D721Med (cell line): Measurements from ENCODE around the gene SLC44A1.

Experiments
- DNase-seq: peaks from one replicate; pipeline ENCODE4 v3.0.0; 2011; ENCODE audit warnings: low spot score; ENCODE audit not compliant: insufficient read length
- FAIRE-seq: peaks from 2 replicates; lab custom pipeline; 2011; peaks lifted over from hg19 to GRCh38; lab: Jason Lieb, UNC
- CTCF ChIP-seq: IDR thresholded peaks from 2 replicates; pipeline ENCODE4 v1.5.1; 2012; ENCODE audit warnings: mild to moderate bottlenecking, control low read depth; ENCODE audit not compliant: insufficient read depth; ENCODE audit errors: missing control alignments

Gene SLC44A1

GRCh38 chr9:105354448-105354847 is 110.0 kb downstream of the SLC44A1 start:
- DNase-seq = no peak
- no peak for FAIRE-seq
- no peak for TF ChIP-seq CTCF

GRCh38 chr9:105355781-105356180 is 111.3 kb downstream of the SLC44A1 start:
- TF ChIP-seq CTCF = no peak
- no peak for DNase-seq
- no peak for FAIRE-seq

GRCh38 chr9:105357937-105358336 is 113.5 kb downstream of the SLC44A1 start:
- no peak for DNase-seq
- FAIRE-seq = peak; percentile 16
- no peak for TF ChIP-seq CTCF

- peak; percentile 32 for FAIRE-seq
- no peak for DNase-seq
- TF ChIP-seq CTCF = no peak
These were observed 115.4 kb downstream of the SLC44A1 start for GRCh38 chr9:105359892-105360291.

GRCh38 chr9:105360344-105360743 is 115.9 kb downstream of the SLC44A1 start:
- no peak for DNase-seq
- FAIRE-seq = no peak

GRCh38 chr9:105361873-105362272 is 117.4 kb downstream of the SLC44A1 start:
- TF ChIP-seq CTCF = no peak
- DNase-seq (no peak), FAIRE-seq (no peak)

More at GRCh38 chr9:105360344-105360743, 115.9 kb downstream of the SLC44A1 start:
- TF ChIP-seq CTCF = no peak

- TF ChIP-seq CTCF = no peak
- no peak for DNase-seq
- FAIRE-seq = no peak
These were observed 118.0 kb downstream of the SLC44A1 start for GRCh38 chr9:105362470-105362869.
